IMR-90 (cell line): ENCODE data around the gene SRPK2. TPM values are rescaled to one million over a fixed set of nuclear protein-coding genes. Genes with fewer than 3 reads are reported as not detected.

ENCODE experiments used
- ATAC-seq: fragments of 200-7000 bp; cut with Tn5 transposase; 2 replicates; pipeline ENCODE4 v1.9.1; 2020; ENCODE audit warnings: low read depth, mild to moderate bottlenecking, moderate library complexity
- BruUV-seq: library from RNA; stranded (reverse); fragments of 400-500 nt; replicated peaks from 2 replicates; lab custom pipeline; 2021; lab: Mats Ljungman, UMichigan
- CTCF ChIA-PET: fragments of 300-600 bp; formaldehyde crosslinking; extraction: SDS; loops from one replicate; lab custom pipeline; 2021; ENCODE audit warnings: antibody characterized with exemption; lab: Yijun Ruan, JAX
- POLR2A ChIA-PET: fragments of 300-600 bp; sonication (Branson Sonifier 250); formaldehyde crosslinking; loops from one replicate; lab custom pipeline; 2022; ENCODE audit warnings: antibody characterized with exemption; ENCODE audit not compliant: unreplicated experiment; lab: Charles Lee
- DNase-seq: peaks from one replicate; pipeline ENCODE4 v3.0.0; 2013
- H2AFZ ChIP-seq: replicated peaks from 2 replicates; pipeline ENCODE3; 2013; ENCODE audit warnings: low read length, mild to moderate bottlenecking; ENCODE audit not compliant: poor library complexity
- H2AK5ac ChIP-seq: 2 replicates; pipeline ENCODE4 v1.6.1; 2013; ENCODE audit warnings: low read depth, low read length, inconsistent platforms
- H2AK9ac ChIP-seq: replicated peaks from 2 replicates; pipeline ENCODE3; 2013; ENCODE audit warnings: mild to moderate bottlenecking, low read depth, low read length, moderate library complexity; ENCODE audit not compliant: poor library complexity
- H2BK120ac ChIP-seq: 2 replicates; pipeline ENCODE4 v1.6.1; 2013; ENCODE audit warnings: low read depth, low read length, inconsistent platforms
- H2BK15ac ChIP-seq: 3 replicates; pipeline ENCODE4 v1.6.1; 2013; ENCODE audit warnings: low read depth, low read length, inconsistent platforms
- H2BK20ac ChIP-seq: 2 replicates; pipeline ENCODE4 v1.6.1; 2013; ENCODE audit warnings: low read depth, mild to moderate bottlenecking, inconsistent platforms, low read length, moderate library complexity
- H2BK5ac ChIP-seq: 2 replicates; pipeline ENCODE4 v1.6.1; 2013; ENCODE audit warnings: mild to moderate bottlenecking, low read depth, low read length, inconsistent platforms; ENCODE audit not compliant: poor library complexity, severe bottlenecking
- H3K14ac ChIP-seq: replicated peaks from 2 replicates; pipeline ENCODE4 v1.6.1; 2013; ENCODE audit warnings: low read depth, low read length, inconsistent platforms
- H3K18ac ChIP-seq: 2 replicates; pipeline ENCODE4 v1.6.1; 2013; ENCODE audit warnings: low read depth, low read length, control low read depth
- H3K23ac ChIP-seq: 2 replicates; pipeline ENCODE4 v1.6.1; 2013; ENCODE audit warnings: low read depth, low read length, inconsistent platforms
- H3K27ac ChIP-seq: 2 replicates; pipeline ENCODE4 v1.5.1; 2013; ENCODE audit warnings: mild to moderate bottlenecking, control low read depth, low read length; ENCODE audit not compliant: insufficient read depth
- H3K27me3 ChIP-seq: 2 replicates; pipeline ENCODE4 v1.6.1; 2013; ENCODE audit warnings: low read length; ENCODE audit not compliant: control insufficient read depth, insufficient read depth
- H3K36me3 ChIP-seq: 2 replicates; pipeline ENCODE4 v1.6.1; 2013; ENCODE audit warnings: low read length, mixed read lengths; ENCODE audit not compliant: control insufficient read depth, insufficient read depth
- H3K4ac ChIP-seq: 2 replicates; pipeline ENCODE4 v1.6.1; 2013; ENCODE audit warnings: low read depth, low read length, inconsistent platforms
- H3K4me1 ChIP-seq: 2 replicates; pipeline ENCODE4 v1.6.1; 2013; ENCODE audit warnings: low read length, mixed read lengths; ENCODE audit not compliant: control insufficient read depth, insufficient read depth
- H3K4me2 ChIP-seq: 2 replicates; pipeline ENCODE4 v1.6.1; 2013; ENCODE audit warnings: low read depth, mild to moderate bottlenecking, control low read depth, low read length, moderate library complexity
- H3K4me3 ChIP-seq: 2 replicates; pipeline ENCODE4 v1.5.1; 2013; ENCODE audit warnings: low read depth, mild to moderate bottlenecking, control low read depth, low read length, moderate library complexity; ENCODE audit not compliant: insufficient read depth
- H3K56ac ChIP-seq: 2 replicates; pipeline ENCODE4 v1.6.1; 2013; ENCODE audit warnings: low read length, inconsistent platforms; ENCODE audit not compliant: insufficient read depth; ENCODE audit errors: extremely low read depth
- H3K79me1 ChIP-seq, 2 experiments: 2 replicates each; pipeline ENCODE4 v1.6.1; 2013; ENCODE audit warnings: low read length in 2 of 2, inconsistent platforms in 1 of 2, low read depth in 1 of 2
- H3K9ac ChIP-seq: 2 replicates; pipeline ENCODE4 v1.6.1; 2013; ENCODE audit warnings: low read depth, low read length, control low read depth
- H3K9me1 ChIP-seq: 2 replicates; pipeline ENCODE4 v1.6.1; 2013; ENCODE audit warnings: low read length, inconsistent platforms; ENCODE audit not compliant: insufficient read depth
- H3K9me3 ChIP-seq: 2 replicates; pipeline ENCODE4 v1.6.1; 2013; ENCODE audit warnings: low read length; ENCODE audit not compliant: control insufficient read depth, insufficient read depth
- H4K20me1 ChIP-seq: 2 replicates; pipeline ENCODE4 v1.6.1; 2013; ENCODE audit warnings: low read length, inconsistent platforms; ENCODE audit not compliant: insufficient read depth
- H4K5ac ChIP-seq: 2 replicates; pipeline ENCODE4 v1.6.1; 2013; ENCODE audit warnings: mild to moderate bottlenecking, low read depth, low read length, control low read depth
- H4K8ac ChIP-seq, 2 experiments: 2 replicates each; pipeline ENCODE4 v1.6.1; 2013; ENCODE audit warnings: low read depth in 2 of 2, low read length in 2 of 2, control low read depth in 1 of 2, inconsistent platforms in 1 of 2
- H4K91ac ChIP-seq: 2 replicates; pipeline ENCODE4 v1.6.1; 2013; ENCODE audit warnings: low read depth, low read length, inconsistent platforms; ENCODE audit not compliant: insufficient read depth
- BHLHE40 ChIP-seq: fragments of 150-350 bp; IDR thresholded peaks from 2 replicates; pipeline ENCODE4 v1.6.1; 2016; ENCODE audit warnings: mild to moderate bottlenecking, low read depth, low read length
- CEBPB ChIP-seq: IDR thresholded peaks from 2 replicates; pipeline ENCODE4 v1.6.1; 2012; ENCODE audit warnings: low read depth, low read length, improper control_type of control experiment
- CHD1 ChIP-seq: IDR thresholded peaks from 2 replicates; pipeline ENCODE4 v1.6.1; 2012; ENCODE audit warnings: low read depth, low read length, improper control_type of control experiment
- CTCF ChIP-seq: conservative IDR thresholded peaks from 2 replicates; pipeline ENCODE4 v1.5.1; 2012; ENCODE audit warnings: mild to moderate bottlenecking, low read depth, low read length, improper control_type of control experiment
- FOS ChIP-seq: fragments of 150-350 bp; IDR thresholded peaks from 2 replicates; pipeline ENCODE4 v1.6.1; 2016; ENCODE audit warnings: low read depth, low read length
- MAZ ChIP-seq: IDR thresholded peaks from 2 replicates; pipeline ENCODE4 v1.6.1; 2012; ENCODE audit warnings: low read depth, mild to moderate bottlenecking, low read length, improper control_type of control experiment, moderate library complexity, borderline replicate concordance
- RCOR1 ChIP-seq: IDR thresholded peaks from 2 replicates; pipeline ENCODE4 v1.6.1; 2012; ENCODE audit warnings: mild to moderate bottlenecking, low read length, improper control_type of control experiment; ENCODE audit not compliant: insufficient replicate concordance
- WGBS, 2 experiments: methylation state at CpG; one replicate each; pipeline versions ENCODE4 v1.1.5 to v1.1.7; 2013; ENCODE audit warnings: missing lambda C conversion rate in 2 of 2; ENCODE audit not compliant: insufficient read length in 1 of 2; ENCODE audit errors: extremely low coverage in 2 of 2; 5-methylcytosine and 5-hydroxymethylcytosine counted together
- dilution Hi-C: fragments of 300-500 bp; cut with HindIII; formaldehyde crosslinking; loops from one replicate; pipeline ENCODE4 v1.14.3; 2018; ENCODE audit warnings: low sequenced_read_pairs; ENCODE audit not compliant: unreplicated experiment
- in situ Hi-C: fragments of 300-500 bp; cut with MboI; formaldehyde crosslinking; loops from 3 replicates; pipeline ENCODE4 v1.14.3; 2019; ENCODE audit warnings: low sequenced_read_pairs, inconsistent platforms, mixed read lengths
- intact Hi-C: fragments of 100-400 bp; cut with micrococcal nuclease; formaldehyde crosslinking; loops from 2 replicates; pipeline ENCODE4 v1.10.0; 2022
- polyA plus RNA-seq, 3 experiments: library from polyadenylated mRNA; depleted of rRNA; stranded (reverse); fragments of >200 nt; gene quantifications; 2 replicates each; pipeline ENCODE4 v1.2.3, GENCODE V29; 2012; ENCODE audit warnings: low replicate concordance in 1 of 3
- total RNA-seq: library from RNA; depleted of rRNA; stranded (reverse); fragments of >200 nt; gene quantifications from 2 replicates; pipeline ENCODE4 v1.2.3, GENCODE V29; 2012

Gene SRPK2
- total and polyA plus RNA-seq, 2 of the 4 experiments (the other 2 are of a cell fraction) = 13.2 to 33.0 TPM

DNA sequence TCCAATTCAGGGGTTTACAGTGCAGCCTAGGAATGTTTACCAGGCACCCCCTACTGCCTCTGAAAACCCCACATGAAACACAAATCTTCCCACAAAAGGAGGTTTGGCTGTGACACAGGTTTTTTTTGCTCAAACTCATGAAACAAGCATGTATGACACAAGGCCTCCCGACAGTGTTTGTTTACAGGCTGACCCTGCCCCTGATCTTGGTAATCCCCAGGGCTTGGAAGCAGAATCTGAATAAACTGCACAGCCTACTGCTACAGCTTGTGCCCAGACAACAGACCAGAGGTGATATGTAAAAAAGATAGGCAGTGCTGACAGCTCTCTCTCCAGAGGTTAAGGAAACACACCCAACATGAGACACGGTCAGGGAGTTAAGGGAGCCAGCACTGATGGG lies 190.5 kb downstream of the SRPK2 start:
- Histone ChIP-seq H3K79me1 (peaks cover 26 to 57% of the 10 kb centered on the region in 2 experiments), H4K91ac (no peak overlapping the region), H3K4ac (no peak overlapping the region; the same call in 1 of the 2 replicates), H3K56ac (no peak overlapping the region), H3K4me1 (peaks cover 9% of the 10 kb centered on the region), H2BK20ac (no peak overlapping the region), H2AK9ac (no peak overlapping the region), H3K18ac (0 out of 2 replicates have a peak overlapping the region, but pooled peaks have one; percentile 7), H2BK15ac (no peak overlapping the region), H4K8ac (no peak overlapping the region), H3K9me3 (no peaks in the 10 kb centered on the region), H3K36me3 (no peaks in the 10 kb centered on the region), H3K4me3 (no peak overlapping the region), H2AK5ac (0 out of 2 replicates have a peak overlapping the region, but pooled peaks have one; percentile 53), H4K5ac (no peak overlapping the region), H2AFZ (no peak overlapping the region), H3K9ac (no peak overlapping the region), H4K20me1 (peaks cover 54% of the 10 kb centered on the region), H3K27ac (no peak overlapping the region), H2BK120ac (no peak overlapping the region), H3K27me3 (no peaks in the 10 kb centered on the region), H3K9me1 (peaks cover 16% of the 10 kb centered on the region), H3K14ac (peak overlapping the region; percentile 58; the same call in 1 of the 2 replicates), H2BK5ac (no peak overlapping the region), H3K23ac (no peak overlapping the region), H3K4me2 (peak overlapping the region; percentile 73)
- WGBS, 2 experiments = no CpG with 5 or more reads among the region's 2 CpGs
- no TSS peak for BruUV-seq
- ATAC-seq (peak; percentile 93), DNase-seq (peak; percentile 95)
- intact Hi-C loops (no loop called here), in situ Hi-C loops (no loop called here), dilution Hi-C loops (no loop called here)
- CTCF ChIA-PET = no interaction called here
- peak; percentile 50; the same call in 1 of the 2 replicates for TF ChIP-seq CEBPB
- peak; percentile 66 for TF ChIP-seq BHLHE40
- TF ChIP-seq CHD1 = no peak
- peak; percentile 83 for TF ChIP-seq FOS
- TF ChIP-seq CTCF = no peak
- peak; percentile 67 for TF ChIP-seq RCOR1
- 0 out of 2 replicates have a peak, but pooled peaks have one; percentile 26 for TF ChIP-seq MAZ
- POLR2A ChIA-PET = no interaction called here
